ENCODE data around the gene IL11RA. TPM values are rescaled to one million over a fixed set of nuclear protein-coding genes. Genes with fewer than 3 reads are reported as not detected.

Gene IL11RA
- total RNA-seq, 1 donor from 2014 or later: 22.2 TPM

GRCh38 chr9:34675869-34676268 lies 23.9 kb downstream of the IL11RA start:
- H3K4me3 ChIP-seq (ENCODE audit: insufficient read depth, low read depth, low read length): no peak overlapping the region
- FAIRE-seq: no peak
- peaks cover 4% of the 10 kb centered on the region for H3K36me3 Mint-ChIP-seq (ENCODE audit: low read depth, unreplicated experiment)
- TF ChIP-seq EZH2 (IDR thresholded peaks at IDR 0.05; ENCODE audit: insufficient read depth, low read length): no peak
- TF ChIP-seq CTCF (IDR thresholded peaks at IDR 0.05; ENCODE audit: insufficient read depth, low read depth, low read length): no peak
- peaks cover 1% of the 10 kb centered on the region for H3K9me3 Mint-ChIP-seq (ENCODE audit: unreplicated experiment)
- no peak overlapping the region for H3K27ac Mint-ChIP-seq (ENCODE audit: unreplicated experiment)
- H4K20me1 ChIP-seq (ENCODE audit: insufficient read depth, low read length): peaks cover 4% of the 10 kb centered on the region
- no peak overlapping the region for H3K27ac ChIP-seq (ENCODE audit: low read depth, low read length)
- H3K4me2 ChIP-seq (ENCODE audit: low read length): no peak overlapping the region
- no peaks in the 10 kb centered on the region for H3K36me3 ChIP-seq (ENCODE audit: insufficient read depth, low read length)
- H3K4me1 Mint-ChIP-seq (ENCODE audit: low read depth, unreplicated experiment): no peaks in the 10 kb centered on the region
- no peak for DNase-seq (ENCODE audit: low read depth)
- no peak overlapping the region for H2AFZ ChIP-seq (ENCODE audit: low read depth, low read length)
- no peak overlapping the region for H3K9ac ChIP-seq (ENCODE audit: low read length)
- H3K27me3 Mint-ChIP-seq (ENCODE audit: low read depth, unreplicated experiment): no peaks in the 10 kb centered on the region
- H3K4me1 ChIP-seq (ENCODE audit: insufficient read depth, low read length): no peaks in the 10 kb centered on the region
- H3K79me2 ChIP-seq (ENCODE audit: insufficient read depth, low read length): no peaks in the 10 kb centered on the region
- H3K4me3 Mint-ChIP-seq (ENCODE audit: unreplicated experiment): no peak overlapping the region
- no peaks in the 10 kb centered on the region for H3K9me3 ChIP-seq (ENCODE audit: insufficient read depth, low read depth, low read length)
- H3K27me3 ChIP-seq (ENCODE audit: insufficient read depth, low read length): no peaks in the 10 kb centered on the region

GRCh38 chr9:34684145-34684544 lies 32.2 kb downstream of the IL11RA start:
- no peak for FAIRE-seq
- H3K27ac Mint-ChIP-seq (ENCODE audit: unreplicated experiment): no peak overlapping the region
- TF ChIP-seq EZH2 (IDR thresholded peaks at IDR 0.05; ENCODE audit: insufficient read depth, low read length): no peak
- TF ChIP-seq CTCF (IDR thresholded peaks at IDR 0.05; ENCODE audit: insufficient read depth, low read depth, low read length): no peak

GRCh38 chr9:34684816-34685215 lies 32.8 kb downstream of the IL11RA start:
- Histone ChIP-seq H3K4me1 (ENCODE audit: insufficient read depth, low read length) (no peaks in the 10 kb centered on the region), H3K9me3 (ENCODE audit: insufficient read depth, low read depth, low read length) (no peaks in the 10 kb centered on the region), H4K20me1 (ENCODE audit: insufficient read depth, low read length) (no peaks in the 10 kb centered on the region), H3K36me3 (ENCODE audit: insufficient read depth, low read length) (no peaks in the 10 kb centered on the region), H3K4me2 (ENCODE audit: low read length) (no peak overlapping the region), H3K9ac (ENCODE audit: low read length) (no peak overlapping the region), H3K27me3 (ENCODE audit: insufficient read depth, low read length) (no peaks in the 10 kb centered on the region), H3K79me2 (ENCODE audit: insufficient read depth, low read length) (no peaks in the 10 kb centered on the region), H2AFZ (ENCODE audit: low read depth, low read length) (no peak overlapping the region), H3K27ac (ENCODE audit: low read depth, low read length) (no peak overlapping the region), H3K4me3 (ENCODE audit: insufficient read depth, low read depth, low read length) (no peak overlapping the region)
- Mint-ChIP-seq H3K27me3 (ENCODE audit: low read depth, unreplicated experiment) (peaks cover 22% of the 10 kb centered on the region), H3K4me3 (ENCODE audit: unreplicated experiment) (no peak overlapping the region), H3K4me1 (ENCODE audit: low read depth, unreplicated experiment) (no peaks in the 10 kb centered on the region), H3K9me3 (ENCODE audit: unreplicated experiment) (peaks cover 8% of the 10 kb centered on the region), H3K27ac (ENCODE audit: unreplicated experiment) (no peak overlapping the region), H3K36me3 (ENCODE audit: low read depth, unreplicated experiment) (peaks cover 29% of the 10 kb centered on the region)
- no peak for FAIRE-seq
- no peak for DNase-seq (ENCODE audit: low read depth)
- TF ChIP-seq EZH2 (IDR thresholded peaks at IDR 0.05; ENCODE audit: insufficient read depth, low read length) (no peak), CTCF (IDR thresholded peaks at IDR 0.05; ENCODE audit: insufficient read depth, low read depth, low read length) (no peak)

More at GRCh38 chr9:34684145-34684544, 32.2 kb downstream of the IL11RA start:
- Histone ChIP-seq H3K4me2 (ENCODE audit: low read length) (no peak overlapping the region), H3K79me2 (ENCODE audit: insufficient read depth, low read length) (no peaks in the 10 kb centered on the region), H3K4me3 (ENCODE audit: insufficient read depth, low read depth, low read length) (no peak overlapping the region), H3K9ac (ENCODE audit: low read length) (no peak overlapping the region), H4K20me1 (ENCODE audit: insufficient read depth, low read length) (no peaks in the 10 kb centered on the region), H3K36me3 (ENCODE audit: insufficient read depth, low read length) (no peaks in the 10 kb centered on the region), H3K9me3 (ENCODE audit: insufficient read depth, low read depth, low read length) (no peaks in the 10 kb centered on the region), H3K27me3 (ENCODE audit: insufficient read depth, low read length) (no peaks in the 10 kb centered on the region), H3K4me1 (ENCODE audit: insufficient read depth, low read length) (no peaks in the 10 kb centered on the region), H3K27ac (ENCODE audit: low read depth, low read length) (no peak overlapping the region), H2AFZ (ENCODE audit: low read depth, low read length) (no peak overlapping the region)
- peaks cover 29% of the 10 kb centered on the region for H3K36me3 Mint-ChIP-seq (ENCODE audit: low read depth, unreplicated experiment)
- H3K4me3 Mint-ChIP-seq (ENCODE audit: unreplicated experiment): no peak overlapping the region
- no peaks in the 10 kb centered on the region for H3K4me1 Mint-ChIP-seq (ENCODE audit: low read depth, unreplicated experiment)
- H3K27me3 Mint-ChIP-seq (ENCODE audit: low read depth, unreplicated experiment): peaks cover 16% of the 10 kb centered on the region
- peaks cover 8% of the 10 kb centered on the region for H3K9me3 Mint-ChIP-seq (ENCODE audit: unreplicated experiment)
- DNase-seq (ENCODE audit: low read depth): no peak
